Fibroblast of lung (primary cell): ENCODE measurements around the gene POU2F1. TPM values are rescaled to one million over a fixed set of nuclear protein-coding genes. Genes with fewer than 3 reads are reported as not detected.
A peak's percentile ranks its signal among the peaks of the same experiment; 100 is the strongest.

ENCODE experiments used
- DNase-seq, 2 donors: peaks; one replicate each; pipeline versions ENCODE4 v3.0.0 to v3.0.0-alpha.2; 2010; ENCODE audit warnings: low read depth in 2 of 2
- H2AFZ ChIP-seq: 2 replicates; pipeline ENCODE4 v1.5.1; 2012; ENCODE audit warnings: low read length, control low read depth, inconsistent platforms
- H3K27ac ChIP-seq: 2 replicates; pipeline ENCODE4 v1.5.1; 2011; ENCODE audit warnings: low read length, control low read depth; ENCODE audit not compliant: insufficient read depth
- H3K27me3 ChIP-seq: 2 replicates; pipeline ENCODE4 v1.5.1; 2011; ENCODE audit warnings: mild to moderate bottlenecking, low read length; ENCODE audit not compliant: control insufficient read depth, insufficient read depth
- H3K36me3 ChIP-seq: 2 replicates; pipeline ENCODE4 v1.5.1; 2011; ENCODE audit warnings: low read length; ENCODE audit not compliant: control insufficient read depth, insufficient read depth
- H3K4me1 ChIP-seq: 2 replicates; pipeline ENCODE4 v1.5.1; 2011; ENCODE audit warnings: low read length; ENCODE audit not compliant: control insufficient read depth, insufficient read depth; ENCODE audit errors: extremely low read depth
- H3K4me2 ChIP-seq: 2 replicates; pipeline ENCODE4 v1.5.1; 2011; ENCODE audit warnings: low read length, control low read depth; ENCODE audit not compliant: insufficient read depth; ENCODE audit errors: extremely low read depth
- H3K4me3 ChIP-seq, 4 experiments: fragments of 200-600 bp in 1 of 4; sonication (generic) in 1 of 4; replicated peaks in 1 of 4; 2 replicates each; pipeline ENCODE4 v1.5.1; 2011 to 2016; ENCODE audit warnings: low read length in 4 of 4, low read depth in 3 of 4, mild to moderate bottlenecking in 3 of 4, control low read depth in 2 of 4, inconsistent platforms in 1 of 4, mixed read lengths in 1 of 4; ENCODE audit not compliant: insufficient read depth in 1 of 4; ENCODE audit errors: control extremely low read depth in 1 of 4
- H3K79me2 ChIP-seq: 2 replicates; pipeline ENCODE4 v1.5.1; 2012; ENCODE audit warnings: mild to moderate bottlenecking, low read length, inconsistent platforms; ENCODE audit not compliant: control insufficient read depth, insufficient read depth
- H3K9ac ChIP-seq: 2 replicates; pipeline ENCODE4 v1.5.1; 2011; ENCODE audit warnings: mild to moderate bottlenecking, low read length, control low read depth; ENCODE audit not compliant: insufficient read depth
- H3K9me3 ChIP-seq: 2 replicates; pipeline ENCODE4 v1.5.1; 2012; ENCODE audit warnings: low read depth, low read length; ENCODE audit not compliant: control insufficient read depth, insufficient read depth
- H4K20me1 ChIP-seq: 2 replicates; pipeline ENCODE4 v1.5.1; 2011; ENCODE audit warnings: low read length; ENCODE audit not compliant: control insufficient read depth, insufficient read depth; ENCODE audit errors: extremely low read depth
- EZH2 ChIP-seq: IDR thresholded peaks from 2 replicates; pipeline ENCODE4 v1.5.1; 2012; ENCODE audit warnings: low read length, control low read depth, mild to moderate bottlenecking; ENCODE audit errors: missing control alignments
- polyA plus RNA-seq, 2 donors: library from polyadenylated mRNA; depleted of rRNA in 1 of 2; stranded (reverse) in 1 of 2; unstranded in 1 of 2; fragments of >200 nt; gene quantifications; 2 replicates each; pipeline ENCODE4 v1.2.1, GENCODE V29; 2011 to 2012; ENCODE audit warnings: missing spikeins in 1 of 2
- total RNA-seq: library from RNA; depleted of rRNA; stranded (reverse); fragments of >200 nt; gene quantifications from 2 replicates; pipeline ENCODE4 v1.2.1, GENCODE V29; 2014
- TF ChIP-seq, protein P1 (sequence below), 2 donors: IDR thresholded peaks in 1 of 2; conservative IDR thresholded peaks in 1 of 2; 1 replicate in 1 of 2; 2 replicates in 1 of 2; pipeline ENCODE4 v1.5.1; 2011 to 2012; ENCODE audit warnings: low read length in 2 of 2, control low read depth in 1 of 2, inconsistent platforms in 1 of 2, low read depth in 1 of 2, mild to moderate bottlenecking in 1 of 2

Gene POU2F1
- total and polyA plus RNA-seq, 2 donors (not counting 1 experiment from before 2014, with no cell fraction given), result 3.5 to 4.3 TPM

DNA sequence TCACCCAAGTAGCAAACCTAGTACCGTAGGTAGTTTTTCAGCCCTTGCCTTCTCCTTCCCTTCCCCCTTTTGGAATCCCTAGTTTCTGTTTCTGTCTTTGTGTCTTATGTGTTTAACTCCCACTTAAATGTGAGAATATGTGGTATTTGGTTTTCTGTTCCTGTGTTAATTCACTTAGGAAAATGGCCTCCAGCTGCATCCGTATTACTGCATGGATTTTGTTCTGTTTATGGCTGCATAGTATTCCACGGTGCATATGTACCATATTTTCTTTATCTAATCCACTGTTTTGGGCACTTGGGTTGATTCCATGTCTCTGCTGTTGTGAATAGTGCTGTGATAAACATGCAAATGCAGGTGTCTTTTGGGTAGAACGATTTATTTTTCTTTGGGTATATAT is 138.6 kb downstream of the POU2F1 start:
- Histone ChIP-seq H4K20me1 (no peaks in the 10 kb centered on the region), H3K4me1 (no peaks in the 10 kb centered on the region), H2AFZ (no peak overlapping the region), H3K9ac (no peak overlapping the region), H3K27ac (no peak overlapping the region), H3K36me3 (no peaks in the 10 kb centered on the region), H3K4me2 (no peak overlapping the region), H3K9me3 (no peaks in the 10 kb centered on the region), H3K79me2 (no peaks in the 10 kb centered on the region), H3K4me3 (no peak overlapping the region), H3K27me3 (no peaks in the 10 kb centered on the region)
- no peak for DNase-seq
- TF ChIP-seq EZH2, result no peak
- TF ChIP-seq, protein P1, sequence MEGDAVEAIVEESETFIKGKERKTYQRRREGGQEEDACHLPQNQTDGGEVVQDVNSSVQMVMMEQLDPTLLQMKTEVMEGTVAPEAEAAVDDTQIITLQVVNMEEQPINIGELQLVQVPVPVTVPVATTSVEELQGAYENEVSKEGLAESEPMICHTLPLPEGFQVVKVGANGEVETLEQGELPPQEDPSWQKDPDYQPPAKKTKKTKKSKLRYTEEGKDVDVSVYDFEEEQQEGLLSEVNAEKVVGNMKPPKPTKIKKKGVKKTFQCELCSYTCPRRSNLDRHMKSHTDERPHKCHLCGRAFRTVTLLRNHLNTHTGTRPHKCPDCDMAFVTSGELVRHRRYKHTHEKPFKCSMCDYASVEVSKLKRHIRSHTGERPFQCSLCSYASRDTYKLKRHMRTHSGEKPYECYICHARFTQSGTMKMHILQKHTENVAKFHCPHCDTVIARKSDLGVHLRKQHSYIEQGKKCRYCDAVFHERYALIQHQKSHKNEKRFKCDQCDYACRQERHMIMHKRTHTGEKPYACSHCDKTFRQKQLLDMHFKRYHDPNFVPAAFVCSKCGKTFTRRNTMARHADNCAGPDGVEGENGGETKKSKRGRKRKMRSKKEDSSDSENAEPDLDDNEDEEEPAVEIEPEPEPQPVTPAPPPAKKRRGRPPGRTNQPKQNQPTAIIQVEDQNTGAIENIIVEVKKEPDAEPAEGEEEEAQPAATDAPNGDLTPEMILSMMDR (conservative IDR thresholded peaks at IDR 0.05 in 1 of 2, IDR thresholded peaks at IDR 0.05 in 1 of 2; ENCODE audit: low read depth in 1 of 2, low read length in 2 of 2), result no peak

GRCh38 chr1:167360120-167360519 is 139.4 kb downstream of the POU2F1 start:
- no peak overlapping the region for H3K4me2 ChIP-seq
- DNase-seq, result peak in 1 of 2 donors; percentile 29
- no peak overlapping the region for H3K9ac ChIP-seq
- TF ChIP-seq, protein P1 (conservative IDR thresholded peaks at IDR 0.05 in 1 of 2, IDR thresholded peaks at IDR 0.05 in 1 of 2; ENCODE audit: low read depth in 1 of 2, low read length in 2 of 2), result no peak
- TF ChIP-seq EZH2, result no peak
- H3K9me3 ChIP-seq, result no peaks in the 10 kb centered on the region
- H3K79me2 ChIP-seq, result no peaks in the 10 kb centered on the region
- no peaks in the 10 kb centered on the region for H3K36me3 ChIP-seq
- H3K4me3 ChIP-seq, result no peak overlapping the region
- H2AFZ ChIP-seq, result no peak overlapping the region
- H4K20me1 ChIP-seq, result no peaks in the 10 kb centered on the region
- no peak overlapping the region for H3K27ac ChIP-seq
- no peaks in the 10 kb centered on the region for H3K4me1 ChIP-seq
- H3K27me3 ChIP-seq, result no peaks in the 10 kb centered on the region

GRCh38 chr1:167362638-167363037 is 142.0 kb downstream of the POU2F1 start:
- no peak overlapping the region for H3K4me2 ChIP-seq
- no peaks in the 10 kb centered on the region for H3K9me3 ChIP-seq
- no peak overlapping the region for H2AFZ ChIP-seq
- no peak overlapping the region for H3K4me3 ChIP-seq
- no peaks in the 10 kb centered on the region for H4K20me1 ChIP-seq
- DNase-seq, result no peak
- H3K4me1 ChIP-seq, result no peaks in the 10 kb centered on the region
- no peak overlapping the region for H3K27ac ChIP-seq
- no peak overlapping the region for H3K9ac ChIP-seq
- H3K27me3 ChIP-seq, result no peaks in the 10 kb centered on the region
- no peaks in the 10 kb centered on the region for H3K79me2 ChIP-seq
- TF ChIP-seq EZH2, result no peak
- TF ChIP-seq, protein P1 (conservative IDR thresholded peaks at IDR 0.05 in 1 of 2, IDR thresholded peaks at IDR 0.05 in 1 of 2; ENCODE audit: low read depth in 1 of 2, low read length in 2 of 2), result no peak
- no peaks in the 10 kb centered on the region for H3K36me3 ChIP-seq
